ENCODE measurements around the gene TUBA8.

The TUBA8 gene

DNA sequence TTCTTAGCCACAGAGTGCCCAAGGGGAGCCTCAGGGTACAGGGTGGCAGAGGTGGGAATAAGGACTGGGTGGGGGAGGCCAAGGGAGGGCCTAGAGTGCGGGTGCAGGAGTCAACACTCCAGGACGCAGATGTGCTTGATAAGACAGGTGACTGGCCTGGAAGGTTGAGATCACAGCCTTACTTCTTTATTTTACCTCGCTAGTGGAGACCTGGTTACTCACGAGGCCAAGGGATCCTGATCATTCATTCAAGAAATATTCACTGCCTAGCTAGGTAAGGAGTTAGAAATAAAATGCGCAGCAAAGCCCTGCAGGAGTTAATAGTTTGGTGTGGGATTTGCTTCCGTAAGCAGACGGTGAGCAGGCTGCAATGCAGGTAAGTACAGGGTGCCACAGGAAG is 46.0 kb upstream of the TUBA8 start:
- Histone ChIP-seq H3K9me2 (ENCODE audit: low read depth, low read length) (no peaks in the 10 kb centered on the region), H3K4me3 (ENCODE audit: low read depth, low read length, poor library complexity, severe bottlenecking) (no peak overlapping the region), H3K27ac (ENCODE audit: low read depth, low read length, poor library complexity, severe bottlenecking) (no peak overlapping the region), H3K4me2 (ENCODE audit: low read length) (no peak overlapping the region), H3K9me3 (ENCODE audit: low read length) (no peaks in the 10 kb centered on the region), H4K20me1 (ENCODE audit: insufficient read depth, low read length) (no peaks in the 10 kb centered on the region), H3K36me3 (ENCODE audit: insufficient read depth, low read length) (no peaks in the 10 kb centered on the region), H3K4me1 (ENCODE audit: insufficient read depth, low read length, severe bottlenecking) (peaks cover 17% of the 10 kb centered on the region), H3K27me3 (ENCODE audit: insufficient read depth, low read length) (peaks cover 4% of the 10 kb centered on the region; the same call in 1 of the 2 replicates), H2AFZ (ENCODE audit: low read length) (no peak overlapping the region), H3F3A (ENCODE audit: insufficient read depth, low read length) (no peaks in the 10 kb centered on the region), H3K79me2 (ENCODE audit: insufficient read depth, low read length) (no peaks in the 10 kb centered on the region), H3K9ac (ENCODE audit: low read length) (no peak overlapping the region)
- TF ChIP-seq EZH2 (IDR thresholded peaks at IDR 0.05; ENCODE audit: borderline replicate concordance, low read length), result no peak
- TF ChIP-seq, protein P1, sequence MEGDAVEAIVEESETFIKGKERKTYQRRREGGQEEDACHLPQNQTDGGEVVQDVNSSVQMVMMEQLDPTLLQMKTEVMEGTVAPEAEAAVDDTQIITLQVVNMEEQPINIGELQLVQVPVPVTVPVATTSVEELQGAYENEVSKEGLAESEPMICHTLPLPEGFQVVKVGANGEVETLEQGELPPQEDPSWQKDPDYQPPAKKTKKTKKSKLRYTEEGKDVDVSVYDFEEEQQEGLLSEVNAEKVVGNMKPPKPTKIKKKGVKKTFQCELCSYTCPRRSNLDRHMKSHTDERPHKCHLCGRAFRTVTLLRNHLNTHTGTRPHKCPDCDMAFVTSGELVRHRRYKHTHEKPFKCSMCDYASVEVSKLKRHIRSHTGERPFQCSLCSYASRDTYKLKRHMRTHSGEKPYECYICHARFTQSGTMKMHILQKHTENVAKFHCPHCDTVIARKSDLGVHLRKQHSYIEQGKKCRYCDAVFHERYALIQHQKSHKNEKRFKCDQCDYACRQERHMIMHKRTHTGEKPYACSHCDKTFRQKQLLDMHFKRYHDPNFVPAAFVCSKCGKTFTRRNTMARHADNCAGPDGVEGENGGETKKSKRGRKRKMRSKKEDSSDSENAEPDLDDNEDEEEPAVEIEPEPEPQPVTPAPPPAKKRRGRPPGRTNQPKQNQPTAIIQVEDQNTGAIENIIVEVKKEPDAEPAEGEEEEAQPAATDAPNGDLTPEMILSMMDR (IDR thresholded peaks at IDR 0.05; ENCODE audit: low read length), result no peak

DNA sequence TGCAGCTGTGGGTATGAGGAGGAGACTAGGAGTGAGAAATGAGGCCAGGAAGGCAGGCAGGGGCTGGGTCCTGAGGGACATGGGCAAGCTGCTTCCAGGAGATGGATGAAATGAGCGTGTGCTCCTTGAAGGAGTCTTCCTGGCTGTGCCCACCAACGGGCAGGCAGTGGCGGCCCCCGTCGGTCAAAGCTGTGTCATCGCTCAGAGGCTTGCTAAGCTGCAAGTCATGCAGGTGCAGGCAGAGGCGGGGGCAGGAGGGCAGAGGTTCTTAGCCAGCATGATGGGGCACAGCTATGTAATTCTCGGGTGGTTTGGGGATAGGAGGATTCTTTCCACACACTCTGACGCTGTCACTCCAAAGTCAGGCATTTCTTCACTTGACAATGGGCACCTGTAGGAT is 45.4 kb upstream of the TUBA8 start:
- H3K9ac ChIP-seq (ENCODE audit: low read length), result no peak overlapping the region
- no peak overlapping the region for H2AFZ ChIP-seq (ENCODE audit: low read length)
- H3K4me1 ChIP-seq (ENCODE audit: insufficient read depth, low read length, severe bottlenecking), result peaks cover 17% of the 10 kb centered on the region
- no peaks in the 10 kb centered on the region for H4K20me1 ChIP-seq (ENCODE audit: insufficient read depth, low read length)
- no peak overlapping the region for H3K27ac ChIP-seq (ENCODE audit: low read depth, low read length, poor library complexity, severe bottlenecking)
- H3K4me2 ChIP-seq (ENCODE audit: low read length), result peak overlapping the region; percentile 46
- TF ChIP-seq, protein P1 (IDR thresholded peaks at IDR 0.05; ENCODE audit: low read length), result no peak
- TF ChIP-seq EZH2 (IDR thresholded peaks at IDR 0.05; ENCODE audit: borderline replicate concordance, low read length), result no peak
- H3K9me3 ChIP-seq (ENCODE audit: low read length), result no peaks in the 10 kb centered on the region
- H3K4me3 ChIP-seq (ENCODE audit: low read depth, low read length, poor library complexity, severe bottlenecking), result no peak overlapping the region
- H3F3A ChIP-seq (ENCODE audit: insufficient read depth, low read length), result no peaks in the 10 kb centered on the region
- H3K36me3 ChIP-seq (ENCODE audit: insufficient read depth, low read length), result no peaks in the 10 kb centered on the region
- H3K79me2 ChIP-seq (ENCODE audit: insufficient read depth, low read length), result no peaks in the 10 kb centered on the region
- no peaks in the 10 kb centered on the region for H3K9me2 ChIP-seq (ENCODE audit: low read depth, low read length)
- peaks cover 4% of the 10 kb centered on the region; the same call in 1 of the 2 replicates for H3K27me3 ChIP-seq (ENCODE audit: insufficient read depth, low read length)

DNA sequence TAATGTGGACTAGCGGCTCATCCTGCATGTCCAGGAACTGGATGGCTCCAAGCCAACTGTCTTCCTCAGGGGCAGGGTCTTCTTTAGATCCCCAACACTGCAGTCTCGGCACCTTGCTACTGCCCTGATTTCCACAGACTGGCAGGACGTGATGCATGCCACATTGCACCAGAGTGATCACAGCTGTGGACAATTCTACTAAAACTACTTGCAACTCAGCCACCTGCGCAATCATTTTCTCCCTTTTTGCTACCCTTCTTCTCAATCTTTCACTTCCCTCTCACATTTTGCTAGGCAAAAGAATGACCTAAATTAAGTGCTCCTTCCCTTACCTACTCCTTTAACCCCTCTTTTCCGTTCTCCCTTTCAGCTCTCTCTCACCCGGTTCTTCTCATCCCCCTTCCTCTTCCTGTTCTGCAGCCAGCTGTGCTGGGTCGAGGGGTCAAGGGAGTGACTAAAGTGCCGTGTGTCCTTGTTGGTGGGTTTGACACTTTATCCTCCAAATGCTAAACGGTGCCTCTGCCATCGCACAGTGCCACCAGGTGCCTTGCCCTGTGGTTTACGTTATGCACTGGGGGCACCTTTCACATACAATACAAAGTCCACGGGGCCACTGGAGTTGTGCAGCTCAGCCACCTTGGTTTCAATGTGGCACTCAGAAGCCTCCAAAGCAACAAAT is 44.3 kb upstream of the TUBA8 start:
- H3K27ac ChIP-seq (ENCODE audit: low read depth, low read length, poor library complexity, severe bottlenecking), result peak overlapping the region; percentile 51
- H2AFZ ChIP-seq (ENCODE audit: low read length), result no peak overlapping the region
- TF ChIP-seq, protein P1 (IDR thresholded peaks at IDR 0.05; ENCODE audit: low read length), result no peak
- no peak for TF ChIP-seq EZH2 (IDR thresholded peaks at IDR 0.05; ENCODE audit: borderline replicate concordance, low read length)
- H3F3A ChIP-seq (ENCODE audit: insufficient read depth, low read length), result no peaks in the 10 kb centered on the region
- H3K79me2 ChIP-seq (ENCODE audit: insufficient read depth, low read length), result no peaks in the 10 kb centered on the region
- peaks cover 4% of the 10 kb centered on the region; the same call in 1 of the 2 replicates for H3K27me3 ChIP-seq (ENCODE audit: insufficient read depth, low read length)
- no peak overlapping the region for H3K4me3 ChIP-seq (ENCODE audit: low read depth, low read length, poor library complexity, severe bottlenecking)
- H3K9me3 ChIP-seq (ENCODE audit: low read length), result no peaks in the 10 kb centered on the region
- no peaks in the 10 kb centered on the region for H3K9me2 ChIP-seq (ENCODE audit: low read depth, low read length)
- no peak overlapping the region for H3K9ac ChIP-seq (ENCODE audit: low read length)
- H3K36me3 ChIP-seq (ENCODE audit: insufficient read depth, low read length), result no peaks in the 10 kb centered on the region
- peaks cover 17% of the 10 kb centered on the region for H3K4me1 ChIP-seq (ENCODE audit: insufficient read depth, low read length, severe bottlenecking)
- peak overlapping the region; percentile 46 for H3K4me2 ChIP-seq (ENCODE audit: low read length)
- no peaks in the 10 kb centered on the region for H4K20me1 ChIP-seq (ENCODE audit: insufficient read depth, low read length)
